HEK293 (cell line): Measurements from ENCODE around the gene THTPA.

Experiments used
- CTCF ChIP-seq: fragments of 450-650 bp; formaldehyde crosslinking; IDR thresholded peaks from 2 replicates; pipeline ENCODE4 v1.5.1; 2016; ENCODE audit warnings: missing biosample characterization, missing genetic modification characterization
- KLF16 ChIP-seq: fragments of 450-650 bp; formaldehyde crosslinking; IDR thresholded peaks from 2 replicates; pipeline ENCODE4 v1.5.1; 2017; ENCODE audit warnings: missing biosample characterization, missing genetic modification characterization
- SP2 ChIP-seq: fragments of 450-650 bp; formaldehyde crosslinking; IDR thresholded peaks from 2 replicates; pipeline ENCODE4 v1.5.1; 2016; ENCODE audit warnings: missing biosample characterization, missing genetic modification characterization
- YY1 ChIP-seq: fragments of 450-650 bp; formaldehyde crosslinking; IDR thresholded peaks from 2 replicates; pipeline ENCODE4 v1.5.1; 2018; ENCODE audit warnings: missing biosample characterization, missing genetic modification characterization
- ZBTB7A ChIP-seq: fragments of 450-650 bp; formaldehyde crosslinking; IDR thresholded peaks from 2 replicates; pipeline ENCODE4 v1.5.1; 2016; ENCODE audit warnings: low read depth, missing biosample characterization, missing genetic modification characterization
- ZNF24 ChIP-seq: fragments of 450-650 bp; formaldehyde crosslinking; IDR thresholded peaks from 2 replicates; pipeline ENCODE4 v1.5.1; 2016; ENCODE audit warnings: missing biosample characterization, missing genetic modification characterization
- ZNF792 ChIP-seq: fragments of 450-650 bp; formaldehyde crosslinking; IDR thresholded peaks from 2 replicates; pipeline ENCODE4 v1.5.1; 2016; ENCODE audit warnings: missing biosample characterization, missing genetic modification characterization
- TF ChIP-seq, protein P1 (sequence below): fragments of 450-650 bp; formaldehyde crosslinking; IDR thresholded peaks from 2 replicates; pipeline ENCODE4 v1.5.1; 2016; ENCODE audit warnings: missing biosample characterization, missing genetic modification characterization
- TF ChIP-seq, protein P2 (sequence below): fragments of 450-650 bp; formaldehyde crosslinking; IDR thresholded peaks from 2 replicates; pipeline ENCODE4 v1.5.1; 2016; ENCODE audit warnings: missing biosample characterization, missing genetic modification characterization

- TF ChIP-seq CTCF (no peak), ZBTB7A (no peak), KLF16 (tag by site-specific recombination) (no peak), ZNF792 (tag by site-specific recombination) (no peak), ZNF24 (no peak), SP2 (tag by site-specific recombination) (no peak), YY1 (tag by site-specific recombination) (no peak)
- TF ChIP-seq, protein P1, sequence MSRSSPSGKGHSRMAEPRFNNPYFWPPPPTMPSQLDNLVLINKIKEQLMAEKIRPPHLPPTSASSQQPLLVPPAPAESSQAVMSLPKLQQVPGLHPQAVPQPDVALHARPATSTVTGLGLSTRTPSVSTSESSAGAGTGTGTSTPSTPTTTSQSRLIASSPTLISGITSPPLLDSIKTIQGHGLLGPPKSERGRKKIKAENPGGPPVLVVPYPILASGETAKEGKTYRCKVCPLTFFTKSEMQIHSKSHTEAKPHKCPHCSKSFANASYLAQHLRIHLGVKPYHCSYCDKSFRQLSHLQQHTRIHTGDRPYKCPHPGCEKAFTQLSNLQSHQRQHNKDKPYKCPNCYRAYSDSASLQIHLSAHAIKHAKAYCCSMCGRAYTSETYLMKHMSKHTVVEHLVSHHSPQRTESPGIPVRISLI (tag by site-specific recombination): no peak
- TF ChIP-seq, protein P2, sequence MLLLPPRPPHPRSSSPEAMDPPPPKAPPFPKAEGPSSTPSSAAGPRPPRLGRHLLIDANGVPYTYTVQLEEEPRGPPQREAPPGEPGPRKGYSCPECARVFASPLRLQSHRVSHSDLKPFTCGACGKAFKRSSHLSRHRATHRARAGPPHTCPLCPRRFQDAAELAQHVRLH (tag by site-specific recombination): no peak
Measured at GRCh38 chr14:23565626-23566025, 9.6 kb downstream of the THTPA start.
